PC-9 (cell line): Measurements from ENCODE around the gene TSPAN32.

Experiments
- EZH2 ChIP-seq: fragments of 200-600 bp; sonication (generic); IDR thresholded peaks from 2 replicates; pipeline ENCODE4 v1.8.0; 2017; ENCODE audit warnings: antibody characterized with exemption, low read depth
- TF ChIP-seq, protein P1 (sequence below): fragments of 200-600 bp; sonication (generic); conservative IDR thresholded peaks from 2 replicates; pipeline ENCODE4 v1.6.1; 2017; ENCODE audit warnings: mixed run types, antibody characterized with exemption, mild to moderate bottlenecking, moderate library complexity

- TF ChIP-seq, protein P1, sequence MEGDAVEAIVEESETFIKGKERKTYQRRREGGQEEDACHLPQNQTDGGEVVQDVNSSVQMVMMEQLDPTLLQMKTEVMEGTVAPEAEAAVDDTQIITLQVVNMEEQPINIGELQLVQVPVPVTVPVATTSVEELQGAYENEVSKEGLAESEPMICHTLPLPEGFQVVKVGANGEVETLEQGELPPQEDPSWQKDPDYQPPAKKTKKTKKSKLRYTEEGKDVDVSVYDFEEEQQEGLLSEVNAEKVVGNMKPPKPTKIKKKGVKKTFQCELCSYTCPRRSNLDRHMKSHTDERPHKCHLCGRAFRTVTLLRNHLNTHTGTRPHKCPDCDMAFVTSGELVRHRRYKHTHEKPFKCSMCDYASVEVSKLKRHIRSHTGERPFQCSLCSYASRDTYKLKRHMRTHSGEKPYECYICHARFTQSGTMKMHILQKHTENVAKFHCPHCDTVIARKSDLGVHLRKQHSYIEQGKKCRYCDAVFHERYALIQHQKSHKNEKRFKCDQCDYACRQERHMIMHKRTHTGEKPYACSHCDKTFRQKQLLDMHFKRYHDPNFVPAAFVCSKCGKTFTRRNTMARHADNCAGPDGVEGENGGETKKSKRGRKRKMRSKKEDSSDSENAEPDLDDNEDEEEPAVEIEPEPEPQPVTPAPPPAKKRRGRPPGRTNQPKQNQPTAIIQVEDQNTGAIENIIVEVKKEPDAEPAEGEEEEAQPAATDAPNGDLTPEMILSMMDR, result no peak
- TF ChIP-seq EZH2, result no peak
Observed at GRCh38 chr11:2310786-2311352, 9.1 kb downstream of the TSPAN32 start.
